HG02623 (cell line): ENCODE measurements around the gene MIER1.

Experiments used
- ATAC-seq: cut with Tn5 transposase; IDR thresholded peaks from one replicate; pipeline ENCODE4 v1.9.1; 2021; ENCODE audit warnings: moderate library complexity; ENCODE audit not compliant: unreplicated experiment

Gene MIER1

GRCh38 chr1:66996018-66996682 lies 71.4 kb downstream of the MIER1 start:
- no peak for ATAC-seq

- no peak for ATAC-seq
These were observed 74.2 kb downstream of the MIER1 start for GRCh38 chr1:66998972-66999371.

GRCh38 chr1:66999640-67000400 lies 75.0 kb downstream of the MIER1 start:
- no peak for ATAC-seq

- ATAC-seq, result no peak
These were observed 77.1 kb downstream of the MIER1 start for GRCh38 chr1:67001682-67002425.

DNA sequence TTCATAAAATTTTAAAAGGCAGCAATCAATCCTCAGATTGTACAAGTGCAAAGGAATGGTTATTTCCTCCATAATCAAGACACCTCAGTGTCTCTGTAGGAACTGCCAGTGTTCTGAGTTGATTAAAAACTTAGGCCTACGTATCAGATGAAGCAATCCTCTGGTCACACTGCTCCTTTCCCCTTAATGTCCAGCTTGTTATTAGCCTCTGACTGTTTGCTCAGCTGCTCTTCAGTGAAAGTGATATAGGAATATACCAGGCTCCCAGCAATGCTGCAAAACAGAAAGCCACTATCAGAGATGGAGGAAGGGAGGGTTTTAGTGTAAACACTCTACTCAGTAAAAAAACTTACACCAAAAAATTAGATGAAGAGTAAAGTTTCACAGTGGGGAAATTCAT lies 79.4 kb downstream of the MIER1 start:
- ATAC-seq, result no peak

- ATAC-seq, result no peak
These were observed 80.3 kb downstream of the MIER1 start for GRCh38 chr1:67005068-67005467.

DNA sequence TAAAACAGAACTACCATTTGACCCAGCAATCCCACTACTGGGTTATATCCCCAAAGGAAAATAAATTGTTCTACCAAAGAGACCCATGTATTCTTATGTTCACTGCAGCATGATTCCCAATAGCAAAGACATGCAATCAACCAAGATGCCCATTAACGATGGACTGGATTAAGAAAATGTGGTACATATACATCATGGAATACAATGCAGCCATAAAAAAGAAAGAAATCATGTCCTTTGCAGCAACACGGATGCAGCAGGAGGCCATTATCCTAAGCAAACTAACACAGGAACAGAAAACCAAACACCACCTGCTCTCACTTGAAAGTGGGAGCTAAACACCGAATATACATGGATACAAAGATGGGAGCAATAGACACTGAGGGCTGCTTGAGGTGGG lies 85.0 kb downstream of the MIER1 start:
- ATAC-seq, result no peak

DNA sequence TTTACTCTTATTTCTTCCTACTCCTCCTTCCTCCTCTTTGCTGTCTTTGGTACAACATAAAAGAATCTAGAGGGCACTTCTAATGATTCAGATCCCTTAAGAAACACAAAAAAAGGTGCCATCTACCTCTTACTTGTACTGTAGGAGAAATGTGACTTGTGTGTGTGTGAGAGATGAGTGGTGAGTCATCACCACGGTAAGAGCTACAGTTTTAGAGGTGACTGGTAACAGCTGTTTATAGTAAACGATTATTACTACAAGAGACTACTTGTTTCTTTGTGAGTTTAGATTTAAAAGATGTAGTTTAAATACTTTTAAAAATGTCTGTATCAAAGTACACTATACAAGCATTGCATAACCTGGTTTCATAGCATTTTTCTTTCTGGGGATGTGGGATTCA lies 88.8 kb downstream of the MIER1 start:
- ATAC-seq, result no peak

DNA sequence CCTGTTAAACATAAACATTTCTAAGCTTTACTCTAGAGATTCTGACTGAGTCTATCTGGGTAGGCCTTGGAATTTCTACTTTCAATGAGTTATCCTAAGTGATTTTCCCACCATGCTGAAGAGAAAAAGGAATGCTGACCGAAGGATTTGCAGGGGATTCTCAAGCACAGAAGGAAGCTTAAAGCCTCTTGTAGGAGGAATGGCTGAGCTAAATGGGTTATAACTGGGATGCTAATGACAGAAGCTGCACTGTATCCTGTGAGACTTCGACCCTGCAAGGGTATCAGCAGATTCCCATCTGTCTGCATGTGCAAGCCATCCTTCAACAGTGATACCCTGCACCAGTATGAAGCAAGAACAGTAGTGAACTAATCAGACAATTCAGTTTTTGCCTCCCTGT lies 93.8 kb downstream of the MIER1 start:
- ATAC-seq, result no peak

GRCh38 chr1:67019121-67019520 lies 94.3 kb downstream of the MIER1 start:
- ATAC-seq, result no peak

- no peak for ATAC-seq
These were observed 94.9 kb downstream of the MIER1 start for GRCh38 chr1:67019600-67020136.

DNA sequence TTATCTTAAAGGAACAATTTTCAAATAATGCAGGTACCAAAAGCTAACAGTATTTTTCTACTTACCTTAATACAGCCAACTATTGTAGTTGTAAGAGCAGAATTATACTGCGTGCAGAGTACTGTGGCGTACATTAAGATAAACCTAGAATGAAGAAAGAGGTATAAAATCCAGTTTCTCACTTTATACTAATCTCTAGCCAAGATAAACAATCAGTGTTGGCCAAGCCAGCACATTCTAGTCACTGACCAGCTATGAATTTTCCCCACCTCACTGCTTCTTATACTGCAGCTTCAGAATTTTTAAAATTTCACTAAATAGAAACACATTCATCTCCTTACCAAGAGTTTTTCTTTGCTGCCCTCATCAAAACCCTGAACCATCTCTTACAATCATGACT lies 95.5 kb downstream of the MIER1 start:
- no peak for ATAC-seq

DNA sequence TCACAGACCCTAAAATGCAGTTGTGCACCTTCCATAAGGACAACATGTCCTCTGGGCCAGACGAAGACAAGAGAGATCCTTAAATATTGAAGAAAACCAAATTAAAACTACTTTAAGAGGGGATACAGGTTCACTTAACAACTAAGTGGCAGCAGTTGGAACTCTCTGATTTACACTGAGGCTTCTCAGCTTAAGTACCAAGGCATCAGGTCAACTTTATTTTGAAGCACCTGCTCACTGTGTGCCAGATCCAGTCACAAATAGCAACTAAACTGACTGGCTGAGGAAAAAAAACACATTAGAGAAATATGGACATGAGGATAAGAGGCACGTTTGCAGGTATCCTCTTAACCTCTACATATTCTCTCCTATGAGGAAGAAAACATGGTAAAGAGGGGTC lies 96.0 kb downstream of the MIER1 start:
- ATAC-seq, result no peak

DNA sequence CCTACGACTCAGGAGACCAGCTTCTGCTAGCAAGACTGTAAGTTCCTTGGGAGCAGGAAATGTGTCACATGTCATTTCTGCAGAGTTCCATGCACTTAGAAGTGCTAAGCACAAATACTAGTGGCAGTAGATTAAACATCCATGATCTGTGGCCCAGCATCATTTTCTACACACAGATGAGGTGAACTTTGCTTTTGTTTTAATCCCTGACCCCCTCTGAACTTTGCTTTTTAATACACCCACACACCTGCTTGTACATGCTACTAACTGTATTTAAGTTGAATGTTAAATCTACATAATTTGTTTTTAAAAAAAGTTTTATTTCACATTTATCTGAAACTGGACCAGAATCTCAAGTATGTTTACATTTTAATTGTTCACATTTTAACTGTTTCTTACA lies 104.7 kb downstream of the MIER1 start:
- ATAC-seq, result no peak

DNA sequence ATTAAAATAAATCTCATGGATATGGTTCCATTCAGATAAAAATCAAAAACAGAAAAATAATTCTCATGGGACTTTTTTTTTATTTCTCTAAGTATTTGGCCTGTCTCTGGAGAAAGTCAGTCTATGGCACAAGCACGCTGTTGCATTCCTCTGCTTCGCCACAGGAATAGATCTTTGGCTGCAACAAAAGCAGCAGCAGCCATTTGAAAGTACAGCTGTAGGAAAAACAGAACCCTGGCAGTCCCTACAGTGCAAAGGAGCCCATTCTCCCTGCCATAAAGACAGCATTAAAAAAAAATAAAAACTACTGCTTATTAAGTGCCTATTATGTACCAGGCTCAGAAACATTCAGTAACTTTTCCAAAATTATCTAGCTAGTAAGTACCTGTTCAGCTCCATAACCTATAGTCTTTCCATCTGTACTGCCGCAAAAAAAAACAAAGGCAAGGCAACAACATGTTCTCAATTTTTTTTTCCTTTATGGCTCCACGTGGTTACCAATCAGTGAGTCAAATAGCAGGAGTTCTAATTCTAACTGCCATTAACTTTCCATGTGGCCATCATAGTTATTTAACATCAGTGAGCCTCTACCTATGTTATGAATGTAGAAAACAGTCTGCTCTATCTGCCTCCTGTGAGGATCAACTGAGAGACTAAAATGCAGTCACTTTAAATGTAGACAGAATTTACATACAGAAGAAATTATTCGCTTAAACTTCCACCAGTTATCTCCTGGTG lies 106.5 kb downstream of the MIER1 start:
- ATAC-seq, result no peak

- ATAC-seq, result no peak
These were observed 107.1 kb downstream of the MIER1 start for GRCh38 chr1:67031859-67032247.
